Mesodermal cell (in vitro differentiated cells): ENCODE measurements around the gene C1orf115.
"Not testable (repeated sequence)": the region's sequence is repeated elsewhere in the genome, so short reads cannot be mapped to it uniquely, and the experiment has no call there.

Source experiments
- H3K27ac ChIP-seq: 2 replicates; pipeline ENCODE4 v1.7.0; 2013; ENCODE audit warnings: mild to moderate bottlenecking, low read depth, low read length, moderate library complexity; ENCODE audit not compliant: severe bottlenecking
- H3K36me3 ChIP-seq: 2 replicates; pipeline ENCODE4 v1.7.1; 2013; ENCODE audit warnings: mild to moderate bottlenecking, low read length, moderate library complexity; ENCODE audit not compliant: control insufficient read depth, insufficient read depth
- H3K4me1 ChIP-seq: one replicate; pipeline ENCODE4 v1.7.1; 2013; ENCODE audit warnings: mild to moderate bottlenecking, low read length; ENCODE audit not compliant: insufficient read depth, control insufficient read depth, poor library complexity, severe bottlenecking
- H3K4me3 ChIP-seq: 2 replicates; pipeline ENCODE4 v1.7.0; 2013; ENCODE audit warnings: low read length, control low read depth, mild to moderate bottlenecking; ENCODE audit not compliant: insufficient read depth, poor library complexity, severe bottlenecking; ENCODE audit errors: extremely low read depth
- H3K9me3 ChIP-seq: 2 replicates; pipeline ENCODE4 v1.7.1; 2013; ENCODE audit warnings: mild to moderate bottlenecking, low read length, moderate library complexity; ENCODE audit not compliant: control insufficient read depth
- WGBS, 2 experiments: methylation state at CpG; one replicate each; pipeline ENCODE4 v1.1.5; 2013; ENCODE audit warnings: missing lambda C conversion rate in 2 of 2; ENCODE audit not compliant: insufficient coverage in 2 of 2; 5-methylcytosine and 5-hydroxymethylcytosine counted together

Gene C1orf115

GRCh38 chr1:220680085-220680687, 10.0 kb upstream of the C1orf115 start:
- Histone ChIP-seq H3K27ac (no peak overlapping the region), H3K9me3 (no peaks in the 10 kb centered on the region), H3K4me1 (no peaks in the 10 kb centered on the region), H3K36me3 (no peaks in the 10 kb centered on the region), H3K4me3 (no peak overlapping the region)
- WGBS, 2 experiments, result 47 to 64% methylated on average over 2 to 3 of the region's 7 CpGs

- no peak overlapping the region for H3K4me3 ChIP-seq
- H3K4me1 ChIP-seq, result no peaks in the 10 kb centered on the region
- WGBS, 2 experiments, result 90 to 93% methylated on average over 5 to 7 of the region's 10 CpGs
- H3K9me3 ChIP-seq, result no peaks in the 10 kb centered on the region
- H3K36me3 ChIP-seq, result no peaks in the 10 kb centered on the region
- no peak overlapping the region for H3K27ac ChIP-seq
Measured at GRCh38 chr1:220681220-220681880, 8.8 kb upstream of the C1orf115 start.

- no peaks in the 10 kb centered on the region for H3K36me3 ChIP-seq
- no peak overlapping the region for H3K4me3 ChIP-seq
- H3K9me3 ChIP-seq, result no peaks in the 10 kb centered on the region
- H3K27ac ChIP-seq, result no peak overlapping the region
- 90% methylated on average over 8 to 9 of the region's 17 CpGs for WGBS, 2 experiments
- no peaks in the 10 kb centered on the region for H3K4me1 ChIP-seq
Measured at GRCh38 chr1:220682901-220683576, 7.1 kb upstream of the C1orf115 start.

DNA sequence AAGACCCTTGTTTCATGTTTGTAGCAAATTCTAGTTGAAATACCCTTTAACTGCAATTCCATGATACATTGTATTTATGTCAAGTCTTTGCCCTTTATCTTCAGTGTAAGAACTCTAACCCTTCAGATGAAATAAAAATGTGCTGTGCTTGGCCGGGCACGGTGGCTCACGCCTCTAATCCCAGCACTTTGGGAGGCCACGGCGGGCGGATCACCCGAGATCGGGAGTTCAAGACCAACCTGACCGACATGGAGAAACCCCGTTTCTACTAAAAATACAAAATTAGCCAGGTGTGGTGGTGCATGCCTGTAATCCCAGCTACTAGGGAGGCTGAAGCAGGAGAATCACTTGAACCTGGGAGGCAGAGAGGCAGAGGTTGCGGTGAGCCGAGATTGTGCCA, 6.4 kb upstream of the C1orf115 start:
- H3K4me3 ChIP-seq, H3K27ac ChIP-seq, H3K9me3 ChIP-seq, H3K36me3 ChIP-seq, H3K4me1 ChIP-seq: not testable (repeated sequence)
- 82 to 95% methylated on average over 10 to 12 of the region's 12 CpGs for WGBS, 2 experiments

GRCh38 chr1:220684890-220685289, 5.3 kb upstream of the C1orf115 start:
- WGBS, 2 experiments, result 79 to 90% methylated on average over 2 to 3 of the region's 4 CpGs
- H3K36me3 ChIP-seq, result no peaks in the 10 kb centered on the region
- H3K9me3 ChIP-seq, result no peaks in the 10 kb centered on the region
- no peak overlapping the region for H3K27ac ChIP-seq
- no peak overlapping the region for H3K4me3 ChIP-seq
- no peaks in the 10 kb centered on the region for H3K4me1 ChIP-seq

- Histone ChIP-seq H3K4me3 (no peak overlapping the region), H3K27ac (no peak overlapping the region), H3K9me3 (no peaks in the 10 kb centered on the region), H3K36me3 (no peaks in the 10 kb centered on the region), H3K4me1 (no peaks in the 10 kb centered on the region)
- WGBS, 2 experiments, result 60 to 100% methylated on average over 1 to 2 of the region's 3 CpGs
Measured at GRCh38 chr1:220685879-220686278, 4.3 kb upstream of the C1orf115 start.

- 73 to 100% methylated on average over 1 to 3 of the region's 5 CpGs for WGBS, 2 experiments
- Histone ChIP-seq H3K9me3 (no peaks in the 10 kb centered on the region), H3K27ac (no peak overlapping the region), H3K36me3 (no peaks in the 10 kb centered on the region), H3K4me3 (no peak overlapping the region), H3K4me1 (no peaks in the 10 kb centered on the region)
Measured at GRCh38 chr1:220687809-220688208, 2.4 kb upstream of the C1orf115 start.

DNA sequence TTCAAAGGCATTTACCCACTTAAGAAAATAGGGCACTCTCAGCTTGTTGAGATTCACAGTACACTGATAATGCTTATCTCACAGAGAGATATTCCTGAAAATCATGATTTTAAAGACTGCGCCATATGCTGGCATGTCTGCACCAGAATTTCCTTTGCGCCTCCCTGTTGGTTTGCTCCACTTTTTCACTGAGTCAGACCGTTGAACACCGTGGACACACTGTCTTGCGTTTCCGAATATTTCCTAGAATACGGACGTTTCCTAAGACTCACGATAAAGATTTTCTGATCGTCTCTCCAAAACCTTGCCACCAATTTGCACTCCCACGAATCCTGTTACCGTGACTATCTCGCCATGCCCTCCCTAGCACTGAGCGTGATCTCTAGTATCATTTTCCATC, 497 bp upstream of the C1orf115 start:
- peak overlapping the region; percentile 59 for H3K4me3 ChIP-seq
- whole genome bisulfite sequencing, 2 experiments, result 69 to 72% methylated on average over 12 to 13 of the region's 14 CpGs
- no peaks in the 10 kb centered on the region for H3K36me3 ChIP-seq
- no peaks in the 10 kb centered on the region for H3K9me3 ChIP-seq
- no peaks in the 10 kb centered on the region for H3K4me1 ChIP-seq
- H3K27ac ChIP-seq, result no peak overlapping the region

DNA sequence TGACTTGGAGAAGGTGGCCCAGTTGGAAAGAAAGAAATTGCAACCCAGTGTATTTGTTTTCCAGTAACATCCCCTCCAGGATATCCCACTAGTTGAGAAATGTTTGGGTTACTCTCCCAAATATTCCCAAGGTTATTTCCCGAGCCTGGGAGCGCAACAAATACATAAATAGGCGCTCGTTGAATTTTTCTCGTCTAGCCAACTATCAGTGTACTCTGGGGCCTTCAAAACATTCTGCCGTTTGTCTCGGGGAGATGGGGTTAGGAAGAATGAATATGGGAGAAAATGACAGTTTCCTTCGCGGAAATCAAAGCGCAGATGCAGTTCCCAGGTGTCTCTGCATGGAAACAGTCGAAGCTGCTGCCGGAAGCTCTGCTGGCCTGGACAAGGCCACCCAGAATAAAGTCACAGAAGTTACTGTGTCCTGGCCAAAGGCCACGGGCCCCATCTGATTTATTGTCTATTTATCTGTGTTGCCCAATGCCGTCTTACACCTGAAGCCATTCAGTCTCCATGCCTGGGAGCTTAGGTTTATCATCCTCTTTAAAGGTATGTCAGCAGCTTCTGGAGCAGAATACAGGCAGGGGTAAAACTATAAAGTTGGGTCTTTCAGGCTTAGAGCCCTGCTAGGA, 1.0 kb downstream of the C1orf115 start:
- H3K9me3 ChIP-seq, result no peaks in the 10 kb centered on the region
- no peaks in the 10 kb centered on the region for H3K4me1 ChIP-seq
- WGBS, 2 experiments, result 76 to 86% methylated on average over 13 to 14 of the region's 14 CpGs
- no peak overlapping the region for H3K27ac ChIP-seq
- H3K4me3 ChIP-seq, result peak overlapping the region; percentile 59
- no peaks in the 10 kb centered on the region for H3K36me3 ChIP-seq

DNA sequence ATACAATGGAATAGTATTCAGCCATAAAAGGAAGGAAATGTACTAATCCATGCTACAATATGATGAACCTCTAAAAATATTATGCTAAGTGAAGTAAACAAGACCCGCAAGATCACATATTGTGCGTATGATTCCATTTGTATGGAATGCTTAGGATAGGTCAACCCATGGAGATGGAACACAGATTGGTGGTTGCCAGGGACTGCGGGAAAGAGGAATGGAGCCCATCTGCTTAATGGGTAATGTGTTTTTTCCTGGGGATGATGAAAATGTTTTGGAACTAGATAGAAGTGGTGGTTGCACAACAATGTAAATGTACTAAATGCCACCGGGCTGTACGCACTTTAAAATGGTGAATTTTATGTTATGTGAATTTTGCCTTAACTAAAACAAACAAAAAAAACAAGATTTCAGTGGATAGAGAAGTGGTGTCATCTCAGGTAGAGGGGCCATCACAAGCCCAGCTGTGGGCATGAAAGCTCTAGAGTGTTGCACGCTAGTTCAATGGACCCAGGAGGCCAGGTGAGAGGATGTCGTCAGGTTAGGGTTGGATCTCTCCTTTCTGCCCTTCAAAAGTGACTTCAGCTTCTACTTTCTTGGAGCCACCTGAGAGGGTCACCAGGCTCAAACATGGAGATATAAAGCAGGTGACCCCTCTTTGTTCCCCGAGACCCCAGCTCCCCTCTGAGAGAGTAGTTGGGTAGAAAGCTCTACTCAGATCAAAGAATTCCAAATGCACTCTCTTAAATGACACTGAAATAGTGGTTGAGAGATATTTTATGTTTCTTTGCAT, 2.5 kb downstream of the C1orf115 start:
- 89 to 94% methylated on average over 4 to 5 of the region's 8 CpGs for WGBS, 2 experiments
- no peaks in the 10 kb centered on the region for H3K36me3 ChIP-seq
- H3K4me3 ChIP-seq, result no peak overlapping the region
- peaks cover 2% of the 10 kb centered on the region for H3K4me1 ChIP-seq
- no peak overlapping the region for H3K27ac ChIP-seq
- H3K9me3 ChIP-seq, result no peaks in the 10 kb centered on the region
